Inferior parietal cortex (tissue), 1 donor: Measurements from ENCODE around the gene ACOXL.
"Not testable (repeated sequence)": the region's sequence is repeated elsewhere in the genome, so short reads cannot be mapped to it uniquely, and the experiment has no call there.

ENCODE experiments used
- DNase-seq: peaks from one replicate; pipeline ENCODE4 v3.0.0-alpha.2; 2016; ENCODE audit errors: extremely low spot score

Gene ACOXL

DNA sequence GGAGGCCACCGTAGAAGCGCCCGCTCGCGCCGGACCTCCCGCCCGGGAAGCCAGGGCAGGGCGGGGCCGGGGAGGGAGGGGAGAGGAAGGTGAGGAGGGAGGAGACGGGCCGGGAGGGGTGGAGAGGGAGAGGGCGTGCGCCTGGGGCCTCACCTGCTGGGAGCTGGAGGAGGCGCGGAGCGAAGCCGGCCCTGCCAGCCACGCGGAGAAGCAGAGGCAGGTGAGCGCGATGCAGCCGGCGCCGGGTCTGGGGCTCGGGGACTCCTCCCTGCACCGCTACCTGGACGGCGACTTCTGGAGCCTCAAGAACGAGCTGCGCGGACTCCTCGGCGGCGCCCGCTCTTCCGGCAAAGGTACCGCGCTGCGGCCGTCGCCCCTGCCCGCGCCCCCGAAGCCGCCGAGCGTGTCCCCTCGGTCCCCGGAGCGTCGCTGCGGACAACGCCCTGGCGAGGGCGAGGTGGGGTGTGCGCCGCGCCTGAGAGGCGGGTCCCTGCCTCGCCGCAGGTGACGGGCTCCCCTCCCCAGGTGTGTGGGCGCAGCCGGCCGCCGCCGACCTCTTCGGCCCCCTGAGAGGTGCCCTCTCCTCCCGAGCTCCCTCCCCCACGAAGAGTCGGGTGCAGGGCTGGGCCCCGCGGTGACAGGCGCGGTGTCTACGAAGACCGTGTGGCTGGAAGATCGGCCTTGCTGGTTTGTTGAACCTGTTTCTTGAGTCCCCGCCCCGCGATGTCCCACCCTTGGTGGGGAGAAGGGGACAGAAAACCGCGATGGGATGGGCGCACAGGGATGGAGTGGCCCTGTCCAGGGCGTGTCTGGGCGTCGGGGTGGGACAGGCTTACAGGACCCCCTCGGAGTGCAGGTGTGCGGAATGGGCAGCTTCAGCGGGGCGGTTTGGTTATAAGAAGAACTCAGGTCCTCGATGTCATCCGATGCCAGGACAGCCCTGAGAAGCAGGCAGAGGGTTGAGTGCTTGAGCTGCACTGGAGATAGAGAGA is at the start of gene ACOXL:
Gene ACOXL, plus strand, starts transcription at position 152 of the 992 bp plus-strand sequence. CDS start 35,817 bp downstream, outside the sequence.
- DNase-seq: no peak

DNA sequence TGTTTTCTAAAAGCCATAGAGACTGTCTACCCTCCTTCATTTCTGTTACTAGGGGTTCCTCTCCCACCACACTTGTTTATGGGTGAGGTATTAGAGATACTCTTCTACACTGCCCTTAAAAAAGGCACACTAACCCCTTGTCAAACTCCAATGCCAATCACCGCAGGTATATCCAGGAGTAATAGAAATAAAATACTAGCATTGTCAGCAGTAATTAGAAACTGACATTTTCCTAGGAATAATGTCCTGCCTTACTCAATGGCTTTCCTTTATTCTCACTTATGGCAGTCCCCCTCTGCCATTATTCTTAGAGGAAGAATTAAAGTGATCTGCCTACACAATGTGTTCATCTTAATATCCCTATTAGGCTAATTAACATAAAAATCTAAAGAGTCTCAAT is 49.5 kb upstream of the ACOXL start:
- DNase-seq: no peak

DNA sequence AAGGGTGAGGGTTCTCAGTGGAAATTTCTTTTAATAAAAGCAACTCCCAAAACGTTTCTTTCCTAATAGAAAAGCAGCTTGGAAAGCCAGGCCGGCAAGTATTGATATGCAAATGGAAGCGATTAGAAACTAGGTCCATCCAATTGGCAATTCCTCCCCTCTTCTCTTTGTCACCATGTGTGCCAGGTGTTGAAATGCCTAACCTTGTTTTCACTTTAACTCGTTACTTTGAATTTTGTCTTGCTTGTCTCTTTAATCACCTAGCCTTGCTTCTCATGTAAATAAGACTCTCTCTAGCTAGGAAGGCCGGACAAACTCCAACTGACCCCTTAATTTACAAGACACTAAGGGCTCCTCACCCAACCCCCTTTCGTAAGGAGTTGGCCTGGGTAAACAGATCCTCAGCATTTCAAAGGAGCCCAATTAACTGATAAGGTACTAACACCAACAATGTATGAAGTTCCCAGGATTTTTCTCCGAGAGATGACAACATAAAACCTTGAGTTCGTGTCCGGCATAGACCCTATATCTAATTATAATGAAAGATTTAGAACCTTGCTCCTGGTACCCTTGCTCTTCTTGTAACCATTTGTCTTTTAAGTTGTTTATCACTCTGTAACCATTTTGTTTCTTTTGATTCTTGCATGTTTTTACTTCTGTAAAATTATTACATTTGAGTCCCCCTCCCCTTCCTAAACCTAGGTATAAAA is 44.4 kb upstream of the ACOXL start:
- DNase-seq: not testable (repeated sequence)

DNA sequence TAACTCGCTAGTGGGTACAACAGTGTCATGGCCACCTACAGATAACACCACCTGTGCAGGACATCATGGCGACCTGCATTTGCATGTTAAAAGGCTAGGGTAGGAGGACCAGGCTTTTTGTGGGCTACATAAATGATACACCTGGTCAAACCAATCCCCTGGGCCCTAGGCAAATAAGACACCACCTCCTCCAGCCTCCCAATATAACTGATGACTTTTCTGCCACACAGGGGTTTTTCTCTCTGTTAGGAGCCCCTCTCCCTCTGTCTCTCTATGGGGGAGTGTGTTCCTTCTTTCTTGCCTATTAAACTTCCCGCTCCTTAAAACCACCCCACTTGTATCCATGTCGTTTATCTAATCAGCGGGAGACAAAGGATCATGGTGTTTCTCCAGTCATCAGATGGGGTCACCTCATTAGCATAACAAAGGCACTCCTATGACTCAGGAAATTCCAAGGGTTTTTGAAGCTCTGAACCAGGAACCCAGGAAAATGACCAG is 43.7 kb upstream of the ACOXL start:
- DNase-seq: no peak

DNA sequence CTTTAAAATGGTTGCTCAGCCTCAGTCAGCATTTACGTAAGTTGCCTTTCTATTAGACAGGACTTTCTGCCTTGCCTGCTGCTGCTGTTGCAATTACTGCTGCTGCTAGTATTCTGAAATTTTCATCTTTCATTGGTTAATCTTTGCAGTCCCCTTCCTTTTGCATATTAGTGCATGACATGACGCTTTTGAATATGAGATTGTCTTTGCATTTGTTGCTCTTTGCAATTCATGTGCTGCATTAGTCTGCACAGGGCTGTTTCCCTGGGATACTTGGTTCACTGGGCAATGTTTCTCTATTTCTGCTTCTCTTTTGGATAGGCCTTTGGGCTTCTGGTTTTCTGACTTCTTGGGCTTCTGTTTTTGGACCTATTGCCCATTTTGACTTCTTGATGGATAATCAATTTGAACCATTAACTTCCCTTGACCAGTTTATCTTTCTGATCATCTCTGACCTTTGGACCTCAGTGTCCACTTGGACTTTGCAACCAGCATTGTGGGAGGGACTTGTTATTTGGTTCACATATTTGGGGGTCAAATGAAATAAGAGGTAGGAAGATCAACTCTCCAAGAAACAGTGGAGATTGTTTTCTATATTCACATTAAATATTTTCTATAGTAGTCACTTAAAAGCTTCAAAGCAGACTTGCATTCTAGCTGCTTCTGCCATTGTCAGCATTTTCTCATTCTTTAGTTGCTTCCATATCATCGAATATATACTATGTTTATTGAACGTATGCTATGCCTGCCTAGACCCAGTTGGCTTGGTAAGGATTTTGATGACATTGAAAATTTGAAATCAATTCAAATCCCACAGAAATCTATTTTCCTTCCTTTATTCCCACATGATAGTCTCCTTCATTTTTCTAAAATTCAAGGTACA is 42.0 kb upstream of the ACOXL start:
- no peak for DNase-seq

DNA sequence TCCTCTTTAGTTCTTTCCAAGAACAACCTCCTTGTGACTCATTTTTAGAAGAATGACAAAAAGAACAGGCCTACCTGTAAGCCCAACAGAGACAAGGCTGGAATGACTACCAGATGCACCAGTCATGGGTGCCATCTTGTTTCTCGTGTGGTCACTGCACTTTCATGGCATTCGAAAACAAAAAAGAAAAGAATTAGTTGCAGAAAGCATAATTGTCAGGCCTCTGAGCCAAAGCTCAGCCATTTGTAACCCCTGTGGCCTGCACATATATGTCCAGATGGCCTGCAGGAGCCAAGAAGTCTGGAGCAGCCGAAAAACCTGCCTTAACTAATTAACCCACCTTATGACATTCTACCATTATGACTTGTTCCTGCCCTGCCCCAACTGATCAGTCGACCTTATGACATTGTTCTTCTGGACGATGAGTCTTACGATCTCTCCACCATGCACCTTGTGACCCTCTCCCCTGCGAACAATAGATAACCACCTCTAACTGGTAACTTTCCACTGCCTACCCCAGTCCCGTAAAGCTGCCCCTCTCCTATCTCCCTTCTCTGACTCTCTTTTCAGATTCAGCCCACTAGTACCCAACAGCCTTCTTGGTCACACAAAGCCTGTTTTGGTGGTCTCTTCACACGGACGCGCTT is 40.6 kb upstream of the ACOXL start:
- DNase-seq: no peak

DNA sequence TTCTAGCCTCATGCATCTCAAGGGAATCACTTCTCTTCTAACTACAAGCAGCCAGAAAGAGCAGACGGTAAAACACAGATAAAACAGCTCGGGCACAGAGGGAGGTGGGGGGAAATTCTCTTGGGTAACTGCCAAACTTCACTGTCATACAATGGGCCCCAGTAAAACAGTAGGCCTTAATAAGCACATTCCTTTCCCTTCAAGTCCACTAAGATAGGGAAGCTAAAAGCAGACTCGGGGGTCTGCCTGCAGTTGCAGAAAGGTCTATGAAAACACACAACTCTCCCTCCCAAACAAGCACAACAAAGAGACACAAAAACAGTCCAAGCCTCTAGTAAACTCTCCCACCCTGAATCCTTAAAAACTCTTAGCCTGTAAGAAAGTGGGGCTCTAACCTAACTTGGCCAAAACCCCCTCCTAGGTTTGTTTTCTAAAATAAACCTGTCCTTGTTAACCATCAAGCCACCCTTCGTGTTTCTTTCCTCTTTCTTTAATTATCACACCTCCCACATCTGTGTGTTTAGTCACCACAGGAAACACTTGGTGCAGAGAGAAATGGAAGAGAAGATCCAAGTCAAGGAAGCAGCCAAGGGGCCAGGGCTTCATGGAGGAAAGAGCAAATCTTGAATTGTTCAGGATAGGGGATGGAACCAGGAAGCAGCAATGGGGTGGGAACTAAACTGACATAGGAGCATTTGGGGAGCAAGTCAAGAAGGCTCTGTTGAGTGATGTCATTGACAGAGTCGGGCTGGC is 37.1 kb upstream of the ACOXL start:
- DNase-seq: not testable (repeated sequence)

DNA sequence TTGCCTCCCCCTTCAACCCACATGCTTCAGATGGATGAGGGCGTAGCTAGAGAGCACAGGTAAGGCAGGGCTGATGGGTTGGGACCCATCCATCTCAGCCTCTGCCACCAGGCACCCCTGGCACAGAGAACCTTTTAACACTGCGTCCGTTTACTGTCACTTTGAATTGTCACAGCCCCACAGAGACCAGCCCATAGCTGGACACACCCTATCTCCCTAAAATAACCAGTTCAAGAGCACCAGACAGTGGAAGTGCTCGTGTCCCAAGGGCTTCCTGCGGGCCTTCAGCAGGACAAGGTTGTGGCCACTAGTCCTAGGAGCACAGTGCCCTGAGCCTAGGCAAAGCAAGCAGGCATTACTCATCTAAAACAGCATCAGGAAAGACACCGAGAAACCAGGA is 34.1 kb upstream of the ACOXL start:
- DNase-seq: not testable (repeated sequence)

DNA sequence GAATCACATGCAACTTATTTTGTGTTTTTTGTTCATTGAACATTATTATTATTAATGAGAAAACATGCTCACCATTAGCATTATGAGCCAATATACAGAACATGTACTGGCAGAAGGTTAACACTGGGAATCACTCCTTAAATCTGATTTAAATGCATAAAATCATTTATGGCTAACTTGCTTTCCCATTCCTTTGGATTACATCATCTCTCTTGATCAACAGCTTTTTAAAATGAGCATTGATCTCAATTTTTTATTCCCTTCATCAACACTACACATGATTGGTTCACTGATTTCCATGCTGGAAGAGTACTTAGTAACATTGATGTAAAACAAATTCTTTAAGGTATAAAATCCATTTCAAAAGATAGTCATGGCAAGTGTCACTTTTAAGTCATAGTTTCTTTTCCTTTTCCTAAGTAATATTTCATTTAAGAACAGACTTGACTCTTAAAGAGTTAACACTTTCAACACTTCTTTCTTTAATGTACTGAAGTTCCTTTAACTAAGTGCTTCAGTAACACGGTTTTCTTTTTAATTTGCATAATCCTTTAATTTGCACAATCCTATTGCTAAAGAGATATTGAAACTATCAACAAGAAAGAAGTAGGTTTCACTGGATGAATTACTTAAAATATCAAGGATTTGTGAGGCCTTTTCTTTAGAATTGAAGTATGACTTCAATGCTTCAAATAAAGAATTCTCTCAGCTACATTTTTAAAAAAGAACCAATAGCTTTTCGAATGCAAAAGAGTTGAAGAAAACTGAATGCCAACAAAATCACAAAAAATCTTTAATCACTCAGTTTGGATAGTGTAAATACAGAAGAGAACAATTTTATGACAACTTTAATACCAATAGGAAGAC is 29.6 kb upstream of the ACOXL start:
- DNase-seq: no peak

DNA sequence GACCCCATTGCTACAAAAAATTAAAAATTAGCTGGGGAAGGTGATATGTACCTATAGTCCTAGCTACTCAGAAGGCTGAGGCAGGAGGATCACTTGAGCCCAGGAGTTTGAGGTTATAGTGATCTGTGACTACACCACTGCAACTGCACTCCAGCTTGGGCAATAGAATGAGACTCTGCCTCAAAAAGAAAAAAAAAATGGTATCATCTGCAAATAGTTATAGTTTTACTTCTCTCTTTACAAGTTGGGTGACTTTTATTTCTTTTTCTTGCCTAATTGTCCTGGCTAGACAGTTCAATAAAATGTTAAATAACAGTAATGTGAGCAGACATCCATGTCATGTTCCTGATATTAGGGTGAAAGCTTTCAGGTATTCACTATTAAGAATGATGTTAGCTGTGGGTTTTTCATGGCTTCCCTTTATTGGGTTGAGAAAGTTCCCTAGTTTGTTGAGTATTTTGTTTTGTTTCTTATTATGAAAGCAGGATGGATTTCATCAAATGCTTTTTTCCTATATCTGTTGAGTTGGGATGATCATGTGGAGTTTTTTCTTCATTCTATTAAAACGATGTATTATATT is 24.9 kb upstream of the ACOXL start:
- no peak for DNase-seq

DNA sequence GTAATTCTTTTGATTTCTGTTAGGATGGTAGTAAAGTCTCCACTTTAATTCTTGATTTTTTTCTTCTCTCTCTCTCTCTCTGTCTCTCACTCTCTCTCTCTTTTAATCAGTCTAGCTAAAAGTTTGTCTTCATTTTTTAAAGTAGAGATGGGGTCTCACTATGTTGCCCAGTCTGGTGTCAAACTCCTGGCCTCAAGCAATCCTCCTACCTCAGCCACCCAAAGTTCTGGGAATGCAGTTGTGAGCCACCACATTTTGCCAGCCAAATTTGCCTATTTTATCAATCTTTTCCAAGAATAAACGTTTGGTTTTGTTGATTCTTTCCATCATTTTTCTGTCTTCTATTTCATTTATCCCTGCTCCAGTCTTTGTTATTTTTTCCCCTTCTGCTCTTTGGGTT is 23.9 kb upstream of the ACOXL start:
- DNase-seq: no peak

DNA sequence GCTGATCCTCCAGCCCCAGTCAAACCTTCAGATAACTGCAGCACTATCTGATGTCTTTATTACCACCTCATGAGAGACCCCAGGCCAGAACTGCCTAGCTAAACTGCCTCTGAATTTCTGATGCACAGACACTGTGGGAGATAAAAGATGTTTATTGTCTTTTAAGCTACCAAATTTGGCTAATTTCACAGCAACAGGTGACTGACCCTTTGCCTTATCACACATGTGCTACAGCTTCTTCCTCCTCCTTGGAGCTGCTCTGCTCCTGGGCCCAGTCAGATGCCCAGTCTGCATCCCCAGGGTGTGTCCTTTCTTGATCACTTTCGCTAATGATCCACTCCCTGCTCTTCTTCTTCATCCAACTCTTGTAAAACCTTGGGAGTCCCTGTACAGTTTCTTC is 19.6 kb upstream of the ACOXL start:
- DNase-seq: no peak

DNA sequence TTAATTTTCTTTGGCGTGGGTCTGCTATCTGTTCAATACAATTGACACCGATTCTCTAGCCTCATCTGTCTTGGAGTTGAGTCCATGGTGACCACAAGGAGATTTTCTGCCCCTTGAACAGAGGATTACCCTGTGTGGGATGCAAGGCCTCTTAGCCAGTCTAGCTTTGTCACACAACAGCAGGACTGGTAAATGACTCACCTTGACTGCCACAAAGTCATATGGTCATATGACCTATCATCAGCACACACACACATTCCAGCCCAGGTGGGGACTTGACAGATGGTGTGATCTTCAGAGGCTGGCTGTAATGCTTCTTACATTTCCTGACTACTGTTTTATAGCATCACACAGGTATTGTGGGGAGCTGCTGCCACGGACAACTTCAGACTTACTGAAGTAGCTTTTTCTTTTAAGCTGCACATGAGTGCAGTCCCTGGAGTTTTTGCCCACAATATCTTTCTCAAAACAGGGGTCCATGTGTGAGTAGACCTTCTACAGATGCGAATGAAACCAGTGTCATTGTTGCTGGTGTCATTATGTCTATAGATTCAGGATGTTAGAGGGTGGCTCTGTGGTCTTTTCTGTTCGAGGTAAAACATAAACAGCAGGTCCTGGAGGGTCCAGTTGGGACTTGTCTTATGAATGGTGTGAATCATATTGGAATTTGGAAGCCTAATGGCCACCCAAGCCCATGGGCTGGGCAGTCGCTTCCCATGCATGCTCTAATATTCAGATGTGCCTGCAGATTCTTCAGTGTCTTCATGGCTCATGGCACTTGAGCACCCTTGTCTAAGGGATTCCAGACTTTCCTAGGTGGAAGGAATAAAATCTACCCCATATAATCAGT is 18.6 kb upstream of the ACOXL start:
- DNase-seq: no peak

DNA sequence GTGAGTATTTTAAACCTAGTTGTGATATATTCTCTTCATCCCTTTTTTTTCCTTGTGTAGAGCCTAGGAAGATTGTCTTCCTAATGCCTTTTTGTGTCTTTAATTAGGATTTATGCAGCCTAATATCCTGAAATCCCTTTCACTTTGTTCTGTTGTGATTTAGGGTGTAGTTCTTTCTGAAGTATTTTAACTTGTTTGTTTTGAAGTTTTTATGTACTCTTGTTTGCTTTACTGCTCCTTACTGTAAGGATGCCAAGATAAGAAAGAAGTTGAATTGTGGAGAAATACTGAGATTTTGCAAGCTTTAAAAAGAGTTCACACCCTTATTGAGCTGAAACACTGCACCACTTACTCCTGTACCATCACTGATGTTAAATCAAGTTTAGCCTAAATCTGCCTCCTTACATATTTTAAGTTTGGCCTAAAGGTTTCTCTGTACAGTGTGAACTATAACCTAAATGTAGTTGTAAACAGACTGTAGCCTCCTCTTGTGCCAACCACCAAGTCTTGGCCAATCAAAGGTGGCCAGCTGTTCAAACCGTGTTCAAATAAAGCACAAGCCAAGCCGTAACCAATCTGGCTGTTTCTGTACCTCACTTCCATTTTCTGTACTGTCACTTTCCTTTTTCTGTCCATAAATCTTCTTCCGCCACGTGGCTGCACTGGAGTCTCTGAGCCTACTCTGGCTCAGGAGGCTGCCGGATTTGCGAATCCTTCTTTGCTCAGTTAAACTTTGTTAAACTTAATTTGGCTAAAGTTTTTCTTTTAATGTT is 17.7 kb upstream of the ACOXL start:
- no peak for DNase-seq

DNA sequence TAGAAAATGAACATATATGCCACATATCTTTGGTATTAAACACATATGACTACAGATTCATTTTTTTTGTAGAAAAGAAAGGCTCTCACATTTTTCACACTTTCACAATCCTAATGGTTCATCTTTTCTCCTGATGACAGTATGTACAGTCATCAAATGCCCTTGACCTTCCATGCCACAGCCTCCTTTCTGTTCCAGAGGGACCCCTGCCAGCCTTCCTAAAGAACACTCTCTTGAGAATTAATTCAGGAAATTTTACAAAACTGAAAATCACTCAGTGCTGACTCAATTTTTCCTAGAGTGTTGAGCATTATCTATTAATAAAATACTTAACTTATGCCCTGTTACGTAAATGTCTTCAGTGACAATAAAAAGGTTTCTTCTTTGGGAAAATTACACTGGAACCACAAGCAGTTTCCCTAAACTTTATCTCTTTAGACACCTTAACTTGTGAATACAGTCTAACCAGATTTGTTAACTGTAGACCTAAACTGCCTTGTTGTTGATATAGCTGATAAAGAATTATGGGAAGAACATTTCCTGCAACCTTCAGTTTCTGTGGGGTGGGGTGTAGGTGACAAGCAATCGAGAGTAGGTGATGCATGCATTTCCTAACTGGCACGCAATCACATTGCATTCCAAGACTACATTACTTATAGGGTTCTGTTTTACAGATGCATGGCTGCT is 15.3 kb upstream of the ACOXL start:
- no peak for DNase-seq

DNA sequence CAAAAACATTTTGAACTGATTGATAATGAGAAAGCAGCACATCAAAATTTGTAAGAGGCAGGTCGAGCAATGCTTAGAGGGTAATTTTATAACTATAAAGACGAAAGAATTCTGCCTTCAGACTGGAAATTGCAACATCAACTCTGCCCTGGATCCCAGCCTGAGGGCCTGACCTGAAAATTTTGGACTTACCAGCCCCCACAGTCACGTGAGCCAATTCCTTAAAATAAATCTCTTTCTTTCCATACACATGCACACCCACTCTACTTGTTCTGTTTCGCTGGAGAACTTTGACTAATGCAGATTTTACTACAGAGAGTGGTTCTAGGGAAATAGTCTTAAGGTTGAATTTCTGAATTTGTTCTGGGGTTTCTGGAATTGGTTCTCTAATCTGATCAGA is 14.6 kb upstream of the ACOXL start:
- no peak for DNase-seq

DNA sequence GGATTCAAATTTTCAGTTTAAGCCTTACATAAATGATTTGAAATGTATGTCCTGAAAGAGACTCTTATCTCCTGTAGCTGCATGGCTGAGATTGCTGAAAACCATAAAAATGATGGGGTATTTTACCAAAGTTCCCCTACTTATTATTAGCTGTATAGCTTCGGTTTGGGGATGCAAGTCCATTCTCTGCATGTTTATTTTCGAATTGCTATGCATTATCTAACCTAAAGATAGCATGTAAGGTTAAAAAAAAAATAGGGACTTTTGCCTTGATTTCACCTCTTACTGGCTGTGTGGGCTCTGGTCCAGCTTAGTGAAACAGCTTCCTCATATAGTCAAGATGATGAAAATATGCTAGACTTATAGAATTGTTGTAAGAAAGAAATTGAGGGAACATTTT is 14.0 kb upstream of the ACOXL start:
- no peak for DNase-seq
